ENCODE measurements around the gene PARVA.

PARVA gene

GRCh38 chr11:12408156-12408770, 30.9 kb downstream of the PARVA start:
- no peaks in the 10 kb centered on the region for H3K27me3 ChIP-seq (ENCODE audit: control insufficient read depth, insufficient read depth, low read length)
- no peak overlapping the region for H3K27ac ChIP-seq (ENCODE audit: low read depth, low read length)
- 0 out of 2 replicates have a peak, but pooled peaks cover 4% of the 10 kb centered on the region for H3K9me3 ChIP-seq (ENCODE audit: control insufficient read depth, insufficient read depth, low read depth, low read length)
- H3K9ac ChIP-seq (ENCODE audit: low read length) = no peak overlapping the region
- no peaks in the 10 kb centered on the region for H3K36me3 ChIP-seq (ENCODE audit: control insufficient read depth, insufficient read depth, low read length)
- H3K4me3 ChIP-seq (ENCODE audit: low read depth, low read length) = no peak overlapping the region
- peaks cover 32% of the 10 kb centered on the region for H3K4me1 ChIP-seq (ENCODE audit: control insufficient read depth, insufficient read depth, low read length)

- no peak overlapping the region for H3K4me3 ChIP-seq (ENCODE audit: low read depth, low read length)
- peak overlapping the region; percentile 11; the same call in 1 of the 2 replicates for H3K27ac ChIP-seq (ENCODE audit: low read depth, low read length)
- peaks cover 32% of the 10 kb centered on the region for H3K4me1 ChIP-seq (ENCODE audit: control insufficient read depth, insufficient read depth, low read length)
- H3K27me3 ChIP-seq (ENCODE audit: control insufficient read depth, insufficient read depth, low read length) = no peaks in the 10 kb centered on the region
- no peaks in the 10 kb centered on the region for H3K36me3 ChIP-seq (ENCODE audit: control insufficient read depth, insufficient read depth, low read length)
- H3K9me3 ChIP-seq (ENCODE audit: control insufficient read depth, insufficient read depth, low read depth, low read length) = 0 out of 2 replicates have a peak, but pooled peaks cover 4% of the 10 kb centered on the region
- H3K9ac ChIP-seq (ENCODE audit: low read length) = no peak overlapping the region
Observed at GRCh38 chr11:12409621-12410005, 32.2 kb downstream of the PARVA start.

GRCh38 chr11:12410006-12410728, 32.8 kb downstream of the PARVA start:
- Histone ChIP-seq H3K27me3 (ENCODE audit: control insufficient read depth, insufficient read depth, low read length) (no peaks in the 10 kb centered on the region), H3K4me3 (ENCODE audit: low read depth, low read length) (no peak overlapping the region), H3K27ac (ENCODE audit: low read depth, low read length) (peak overlapping the region; percentile 11; the same call in 1 of the 2 replicates), H3K36me3 (ENCODE audit: control insufficient read depth, insufficient read depth, low read length) (no peaks in the 10 kb centered on the region), H3K9me3 (ENCODE audit: control insufficient read depth, insufficient read depth, low read depth, low read length) (0 out of 2 replicates have a peak, but pooled peaks cover 4% of the 10 kb centered on the region), H3K4me1 (ENCODE audit: control insufficient read depth, insufficient read depth, low read length) (peaks cover 32% of the 10 kb centered on the region), H3K9ac (ENCODE audit: low read length) (peak overlapping the region; percentile 62)

- no peaks in the 10 kb centered on the region for H3K36me3 ChIP-seq (ENCODE audit: control insufficient read depth, insufficient read depth, low read length)
- no peak overlapping the region for H3K9ac ChIP-seq (ENCODE audit: low read length)
- peak overlapping the region; percentile 52; the same call in 1 of the 2 replicates for H3K27ac ChIP-seq (ENCODE audit: low read depth, low read length)
- no peak overlapping the region for H3K4me3 ChIP-seq (ENCODE audit: low read depth, low read length)
- no peaks in the 10 kb centered on the region for H3K9me3 ChIP-seq (ENCODE audit: control insufficient read depth, insufficient read depth, low read depth, low read length)
- no peaks in the 10 kb centered on the region for H3K27me3 ChIP-seq (ENCODE audit: control insufficient read depth, insufficient read depth, low read length)
- peaks cover 32% of the 10 kb centered on the region for H3K4me1 ChIP-seq (ENCODE audit: control insufficient read depth, insufficient read depth, low read length)
Observed at GRCh38 chr11:12411393-12411792, 34.0 kb downstream of the PARVA start.

GRCh38 chr11:12411806-12412727, 34.7 kb downstream of the PARVA start:
- Histone ChIP-seq H3K27me3 (ENCODE audit: control insufficient read depth, insufficient read depth, low read length) (no peaks in the 10 kb centered on the region), H3K9ac (ENCODE audit: low read length) (peak overlapping the region; percentile 68), H3K4me1 (ENCODE audit: control insufficient read depth, insufficient read depth, low read length) (peaks cover 32% of the 10 kb centered on the region), H3K36me3 (ENCODE audit: control insufficient read depth, insufficient read depth, low read length) (no peaks in the 10 kb centered on the region), H3K4me3 (ENCODE audit: low read depth, low read length) (peak overlapping the region; percentile 18; the same call in 1 of the 2 replicates), H3K27ac (ENCODE audit: low read depth, low read length) (peak overlapping the region; percentile 80; the same call in 1 of the 2 replicates), H3K9me3 (ENCODE audit: control insufficient read depth, insufficient read depth, low read depth, low read length) (no peaks in the 10 kb centered on the region)

- Histone ChIP-seq H3K27me3 (ENCODE audit: control insufficient read depth, insufficient read depth, low read length) (no peaks in the 10 kb centered on the region), H3K27ac (ENCODE audit: low read depth, low read length) (no peak overlapping the region), H3K36me3 (ENCODE audit: control insufficient read depth, insufficient read depth, low read length) (no peaks in the 10 kb centered on the region), H3K4me1 (ENCODE audit: control insufficient read depth, insufficient read depth, low read length) (peaks cover 35% of the 10 kb centered on the region), H3K9ac (ENCODE audit: low read length) (no peak overlapping the region), H3K4me3 (ENCODE audit: low read depth, low read length) (no peak overlapping the region), H3K9me3 (ENCODE audit: control insufficient read depth, insufficient read depth, low read depth, low read length) (no peaks in the 10 kb centered on the region)
Observed at GRCh38 chr11:12413141-12414052, 36.0 kb downstream of the PARVA start.

- Histone ChIP-seq H3K4me3 (ENCODE audit: low read depth, low read length) (no peak overlapping the region), H3K36me3 (ENCODE audit: control insufficient read depth, insufficient read depth, low read length) (no peaks in the 10 kb centered on the region), H3K9me3 (ENCODE audit: control insufficient read depth, insufficient read depth, low read depth, low read length) (no peaks in the 10 kb centered on the region), H3K27me3 (ENCODE audit: control insufficient read depth, insufficient read depth, low read length) (no peaks in the 10 kb centered on the region), H3K27ac (ENCODE audit: low read depth, low read length) (no peak overlapping the region), H3K4me1 (ENCODE audit: control insufficient read depth, insufficient read depth, low read length) (peaks cover 35% of the 10 kb centered on the region), H3K9ac (ENCODE audit: low read length) (no peak overlapping the region)
Observed at GRCh38 chr11:12414611-12415010, 37.2 kb downstream of the PARVA start.

- H3K9ac ChIP-seq (ENCODE audit: low read length) = no peak overlapping the region
- no peaks in the 10 kb centered on the region for H3K36me3 ChIP-seq (ENCODE audit: control insufficient read depth, insufficient read depth, low read length)
- H3K9me3 ChIP-seq (ENCODE audit: control insufficient read depth, insufficient read depth, low read depth, low read length) = no peaks in the 10 kb centered on the region
- H3K27me3 ChIP-seq (ENCODE audit: control insufficient read depth, insufficient read depth, low read length) = no peaks in the 10 kb centered on the region
- peaks cover 27% of the 10 kb centered on the region for H3K4me1 ChIP-seq (ENCODE audit: control insufficient read depth, insufficient read depth, low read length)
- no peak overlapping the region for H3K27ac ChIP-seq (ENCODE audit: low read depth, low read length)
- no peak overlapping the region for H3K4me3 ChIP-seq (ENCODE audit: low read depth, low read length)
Observed at GRCh38 chr11:12415342-12415966, 38.1 kb downstream of the PARVA start.

GRCh38 chr11:12416552-12416951, 39.2 kb downstream of the PARVA start:
- H3K9me3 ChIP-seq (ENCODE audit: control insufficient read depth, insufficient read depth, low read depth, low read length) = no peaks in the 10 kb centered on the region
- peaks cover 16% of the 10 kb centered on the region for H3K4me1 ChIP-seq (ENCODE audit: control insufficient read depth, insufficient read depth, low read length)
- no peak overlapping the region for H3K4me3 ChIP-seq (ENCODE audit: low read depth, low read length)
- H3K27ac ChIP-seq (ENCODE audit: low read depth, low read length) = no peak overlapping the region
- H3K36me3 ChIP-seq (ENCODE audit: control insufficient read depth, insufficient read depth, low read length) = no peaks in the 10 kb centered on the region
- H3K27me3 ChIP-seq (ENCODE audit: control insufficient read depth, insufficient read depth, low read length) = no peaks in the 10 kb centered on the region
- no peak overlapping the region for H3K9ac ChIP-seq (ENCODE audit: low read length)

All from HUES6 (cell line).